Epithelial cell of proximal tubule (primary cell): Measurements from ENCODE around the gene ZNF397. TPM values are rescaled to one million over a fixed set of nuclear protein-coding genes. Genes with fewer than 3 reads are reported as not detected.

ENCODE experiments used
- DNase-seq: peaks from one replicate; pipeline ENCODE4 v3.0.0-alpha.2; 2011; ENCODE audit warnings: low read depth
- H3K4me3 ChIP-seq: 2 replicates; pipeline ENCODE4 v1.5.1; 2011; ENCODE audit warnings: low read depth, mild to moderate bottlenecking, low read length
- CTCF ChIP-seq: conservative IDR thresholded peaks from 2 replicates; pipeline ENCODE4 v1.5.1; 2012; ENCODE audit warnings: low read depth, mild to moderate bottlenecking, low read length
- total RNA-seq: library from RNA; depleted of rRNA; stranded (reverse); fragments of >200 nt; gene quantifications from 2 replicates; pipeline ENCODE4 v1.2.3, GENCODE V29; 2015

The ZNF397 gene
- total RNA-seq, 1 donor from 2014 or later, result 7.0 TPM

GRCh38 chr18:35256947-35257346 lies 16.1 kb downstream of the ZNF397 start:
- H3K4me3 ChIP-seq, result no peak overlapping the region
- TF ChIP-seq CTCF, result no peak
- no peak for DNase-seq

- no peak for DNase-seq
- no peak overlapping the region for H3K4me3 ChIP-seq
- TF ChIP-seq CTCF, result no peak
Measured at GRCh38 chr18:35264409-35264808, 23.6 kb downstream of the ZNF397 start.

GRCh38 chr18:35267161-35267651 lies 26.4 kb downstream of the ZNF397 start:
- H3K4me3 ChIP-seq, result peak overlapping the region; percentile 34
- DNase-seq, result no peak
- no peak for TF ChIP-seq CTCF

GRCh38 chr18:35267809-35268208 lies 27.0 kb downstream of the ZNF397 start:
- H3K4me3 ChIP-seq, result no peak overlapping the region
- TF ChIP-seq CTCF, result no peak
- no peak for DNase-seq

GRCh38 chr18:35268821-35269220 lies 28.0 kb downstream of the ZNF397 start:
- no peak for TF ChIP-seq CTCF
- no peak for DNase-seq
- no peak overlapping the region for H3K4me3 ChIP-seq

- no peak overlapping the region for H3K4me3 ChIP-seq
- DNase-seq, result no peak
- no peak for TF ChIP-seq CTCF
Measured at GRCh38 chr18:35271656-35272055, 30.8 kb downstream of the ZNF397 start.

GRCh38 chr18:35276267-35276666 lies 35.4 kb downstream of the ZNF397 start:
- no peak overlapping the region for H3K4me3 ChIP-seq
- TF ChIP-seq CTCF, result no peak
- no peak for DNase-seq
